Measurements from ENCODE around the gene ODR4.

- no peak for TF ChIP-seq ZNF274 (IDR thresholded peaks at IDR 0.05; ENCODE audit: low read depth, low read length)
- no peak for TF ChIP-seq YY1 (IDR thresholded peaks at IDR 0.05; ENCODE audit: insufficient read depth, insufficient read length)
- TF ChIP-seq SUZ12 (IDR thresholded peaks at IDR 0.05; ENCODE audit: extremely low read depth, insufficient read depth, insufficient read length) = no peak
Observed at GRCh38 chr1:186463926-186464325, 88.3 kb downstream of the ODR4 start.
